AG09309 (cell line): ENCODE results near the gene ANKLE2.

ENCODE experiments used
- DNase-seq: peaks from one replicate; pipeline ENCODE4 v3.0.0-alpha.2; 2010; ENCODE audit warnings: low read depth
- H3K4me3 ChIP-seq: 2 replicates; pipeline ENCODE4 v1.5.1; 2011; ENCODE audit warnings: mild to moderate bottlenecking, low read depth, low read length, moderate library complexity; ENCODE audit not compliant: control insufficient read depth
- CTCF ChIP-seq: IDR thresholded peaks from 2 replicates; pipeline ENCODE4 v1.5.1; 2011; ENCODE audit warnings: mild to moderate bottlenecking, low read depth, low read length, inconsistent platforms; ENCODE audit not compliant: insufficient read depth, control insufficient read depth; ENCODE audit errors: missing control alignments

Gene ANKLE2

GRCh38 chr12:132675757-132676432, 85.7 kb downstream of the ANKLE2 start:
- no peak for DNase-seq
- H3K4me3 ChIP-seq: no peak overlapping the region
- no peak for TF ChIP-seq CTCF
